Measurements from ENCODE around the gene ACKR4.
"Not testable (repeated sequence)": the region's sequence is repeated elsewhere in the genome, so short reads cannot be mapped to it uniquely, and the experiment has no call there.

The ACKR4 gene

GRCh38 chr3:132595014-132595413 is 2.1 kb upstream of the ACKR4 start:
- Histone ChIP-seq H4K20me1 (ENCODE audit: insufficient read depth, low read length) (no peaks in the 10 kb centered on the region), H3K36me3 (ENCODE audit: insufficient read depth, low read length) (peaks cover 6% of the 10 kb centered on the region; the same call in 1 of the 2 replicates), H3K27ac (ENCODE audit: low read length) (no peak overlapping the region), H3K4me3 (ENCODE audit: low read depth in 1 of 2, low read length in 2 of 2) (no peak overlapping the region), H3K4me1 (ENCODE audit: insufficient read depth, low read length) (no peaks in the 10 kb centered on the region), H3K9me3 (ENCODE audit: insufficient read depth, low read length, severe bottlenecking) (no peaks in the 10 kb centered on the region), H2AFZ (ENCODE audit: low read depth, low read length) (no peak overlapping the region), H3K79me2 (ENCODE audit: insufficient read depth, low read length) (no peaks in the 10 kb centered on the region), H3K4me2 (ENCODE audit: insufficient read depth, low read length) (no peak overlapping the region), H3K9ac (ENCODE audit: low read depth, low read length) (no peak overlapping the region), H3K27me3 (ENCODE audit: insufficient read depth, low read length, poor library complexity) (no peaks in the 10 kb centered on the region)
- DNase-seq (no peak), ATAC-seq (ENCODE audit: insufficient read depth, low read depth) (no peak)
- TF ChIP-seq CTCF (IDR thresholded peaks at IDR 0.05; ENCODE audit: borderline replicate concordance, extremely low read depth, low read length, poor library complexity, severe bottlenecking) = no peak
- no peak for TF ChIP-seq EZH2 (IDR thresholded peaks at IDR 0.05; ENCODE audit: borderline replicate concordance, low read depth, low read length, severe bottlenecking)

GRCh38 chr3:132596326-132596725 is 744 bp upstream of the ACKR4 start:
- Histone ChIP-seq H3K27me3 (ENCODE audit: insufficient read depth, low read length, poor library complexity) (no peaks in the 10 kb centered on the region), H3K4me2 (ENCODE audit: insufficient read depth, low read length) (no peak overlapping the region), H3K4me1 (ENCODE audit: insufficient read depth, low read length) (no peaks in the 10 kb centered on the region), H4K20me1 (ENCODE audit: insufficient read depth, low read length) (no peaks in the 10 kb centered on the region), H3K27ac (ENCODE audit: low read length) (no peak overlapping the region), H3K9me3 (ENCODE audit: insufficient read depth, low read length, severe bottlenecking) (no peaks in the 10 kb centered on the region), H3K36me3 (ENCODE audit: insufficient read depth, low read length) (peaks cover 6% of the 10 kb centered on the region; the same call in 1 of the 2 replicates), H2AFZ (ENCODE audit: low read depth, low read length) (no peak overlapping the region), H3K4me3 (ENCODE audit: low read depth in 1 of 2, low read length in 2 of 2) (no peak overlapping the region), H3K79me2 (ENCODE audit: insufficient read depth, low read length) (no peaks in the 10 kb centered on the region), H3K9ac (ENCODE audit: low read depth, low read length) (no peak overlapping the region)
- no peak for ATAC-seq (ENCODE audit: insufficient read depth, low read depth)
- no peak for DNase-seq
- no peak for TF ChIP-seq EZH2 (IDR thresholded peaks at IDR 0.05; ENCODE audit: borderline replicate concordance, low read depth, low read length, severe bottlenecking)
- no peak for TF ChIP-seq CTCF (IDR thresholded peaks at IDR 0.05; ENCODE audit: borderline replicate concordance, extremely low read depth, low read length, poor library complexity, severe bottlenecking)

- H3K4me3 ChIP-seq (ENCODE audit: low read depth in 1 of 2, low read length in 2 of 2) = no peak overlapping the region
- TF ChIP-seq CTCF (IDR thresholded peaks at IDR 0.05; ENCODE audit: borderline replicate concordance, extremely low read depth, low read length, poor library complexity, severe bottlenecking) (no peak), EZH2 (IDR thresholded peaks at IDR 0.05; ENCODE audit: borderline replicate concordance, low read depth, low read length, severe bottlenecking) (no peak)
Observed at GRCh38 chr3:132597660-132598059, 590 bp downstream of the ACKR4 start.

GRCh38 chr3:132598181-132598580 is 1.1 kb downstream of the ACKR4 start:
- no peaks in the 10 kb centered on the region for H3K9me3 ChIP-seq (ENCODE audit: insufficient read depth, low read length, severe bottlenecking)
- TF ChIP-seq CTCF (IDR thresholded peaks at IDR 0.05; ENCODE audit: borderline replicate concordance, extremely low read depth, low read length, poor library complexity, severe bottlenecking) (no peak), EZH2 (IDR thresholded peaks at IDR 0.05; ENCODE audit: borderline replicate concordance, low read depth, low read length, severe bottlenecking) (no peak)
- H3K4me3 ChIP-seq (ENCODE audit: low read depth in 1 of 2, low read length in 2 of 2) = no peak overlapping the region
- no peaks in the 10 kb centered on the region for H3K79me2 ChIP-seq (ENCODE audit: insufficient read depth, low read length)
- DNase-seq = no peak
- no peak overlapping the region for H3K9ac ChIP-seq (ENCODE audit: low read depth, low read length)
- ATAC-seq (ENCODE audit: insufficient read depth, low read depth) = no peak
- H4K20me1 ChIP-seq (ENCODE audit: insufficient read depth, low read length) = no peaks in the 10 kb centered on the region
- no peaks in the 10 kb centered on the region for H3K4me1 ChIP-seq (ENCODE audit: insufficient read depth, low read length)
- H3K27ac ChIP-seq (ENCODE audit: low read length) = no peak overlapping the region
- H3K36me3 ChIP-seq (ENCODE audit: insufficient read depth, low read length) = peaks cover 12% of the 10 kb centered on the region; the same call in 1 of the 2 replicates
- no peaks in the 10 kb centered on the region for H3K27me3 ChIP-seq (ENCODE audit: insufficient read depth, low read length, poor library complexity)
- H3K4me2 ChIP-seq (ENCODE audit: insufficient read depth, low read length) = no peak overlapping the region
- no peak overlapping the region for H2AFZ ChIP-seq (ENCODE audit: low read depth, low read length)

More at GRCh38 chr3:132597660-132598059, 590 bp downstream of the ACKR4 start:
- Histone ChIP-seq H3K4me1 (ENCODE audit: insufficient read depth, low read length) (no peaks in the 10 kb centered on the region), H3K9me3 (ENCODE audit: insufficient read depth, low read length, severe bottlenecking) (no peaks in the 10 kb centered on the region), H3K36me3 (ENCODE audit: insufficient read depth, low read length) (peaks cover 7% of the 10 kb centered on the region; the same call in 1 of the 2 replicates), H3K27ac (ENCODE audit: low read length) (no peak overlapping the region), H3K27me3 (ENCODE audit: insufficient read depth, low read length, poor library complexity) (no peaks in the 10 kb centered on the region), H3K79me2 (ENCODE audit: insufficient read depth, low read length) (no peaks in the 10 kb centered on the region), H4K20me1 (ENCODE audit: insufficient read depth, low read length) (no peaks in the 10 kb centered on the region), H3K4me2 (ENCODE audit: insufficient read depth, low read length) (no peak overlapping the region), H3K9ac (ENCODE audit: low read depth, low read length) (no peak overlapping the region), H2AFZ (ENCODE audit: low read depth, low read length) (no peak overlapping the region)
- no peak for ATAC-seq (ENCODE audit: insufficient read depth, low read depth)
- DNase-seq = no peak

- not testable (repeated sequence) for ATAC-seq (ENCODE audit: insufficient read depth, low read depth); H3K4me2 ChIP-seq (ENCODE audit: insufficient read depth, low read length)
Observed at GRCh38 chr3:132600614-132601013, 3.5 kb downstream of the ACKR4 start.

More at GRCh38 chr3:132600614-132601013, 3.5 kb downstream of the ACKR4 start:
- not testable (repeated sequence) for H3K27ac ChIP-seq (ENCODE audit: low read length); H3K27me3 ChIP-seq (ENCODE audit: insufficient read depth, low read length, poor library complexity); H3K4me1 ChIP-seq (ENCODE audit: insufficient read depth, low read length); H2AFZ ChIP-seq (ENCODE audit: low read depth, low read length); H3K9me3 ChIP-seq (ENCODE audit: insufficient read depth, low read length, severe bottlenecking); H3K79me2 ChIP-seq (ENCODE audit: insufficient read depth, low read length); DNase-seq; H3K9ac ChIP-seq (ENCODE audit: low read depth, low read length); H3K4me3 ChIP-seq (ENCODE audit: low read depth in 1 of 2, low read length in 2 of 2); H4K20me1 ChIP-seq (ENCODE audit: insufficient read depth, low read length)
- peaks cover 12% of the 10 kb centered on the region; the same call in 1 of the 2 replicates for H3K36me3 ChIP-seq (ENCODE audit: insufficient read depth, low read length)

Measured in DND-41 (cell line).